Hair follicular keratinocyte (primary cell): Measurements from ENCODE around the gene ERCC6. TPM values are rescaled to one million over a fixed set of nuclear protein-coding genes. Genes with fewer than 3 reads are reported as not detected.

ENCODE experiments used
- total RNA-seq: library from RNA; depleted of rRNA; stranded (reverse); fragments of >200 nt; gene quantifications from 2 replicates; pipeline ENCODE4 v1.2.3, GENCODE V29; 2015

Gene ERCC6
- 18.3 and 21.7 TPM in 2 replicates for total RNA-seq

GRCh38 chr10:49538381-49539319 is at the start of gene ERCC6:
ERCC6 (minus strand) TSS chr10:49539121.

Other genes starting within 250 kb of the ERCC6 start
- not detected in 2 replicates for gene C10orf71, start 240.0 kb downstream of the ERCC6 start, total RNA-seq
- not detected in 2 replicates for gene DRGX, start 143.0 kb downstream of the ERCC6 start, total RNA-seq
- not detected in 2 replicates for gene SLC18A3, start 71.2 kb upstream of the ERCC6 start, total RNA-seq
- not detected in 2 replicates for gene CHAT, start 74.9 kb upstream of the ERCC6 start, total RNA-seq
- gene C10orf53, start 140.5 kb upstream of the ERCC6 start, total RNA-seq: not detected in 2 replicates
- gene OGDHL, start 223.2 kb upstream of the ERCC6 start, total RNA-seq: 0.84 and 1.2 TPM in 2 replicates